Stimulated activated CD8-positive, alpha-beta memory T cell treated with anti-CD3 and anti-CD28 coated beads, Interleukin-15, amount 100 ng/mL, for 24 hours (primary cell): ENCODE data around the gene DLG2.
"Not testable (repeated sequence)": the region's sequence is repeated elsewhere in the genome, so short reads cannot be mapped to it uniquely, and the experiment has no call there.

Experiments
- DNase-seq: peaks from one replicate; pipeline ENCODE4 v3.0.0-alpha.2; 2020; ENCODE audit warnings: low read depth

DLG2 gene

GRCh38 chr11:83773950-83774880 is 1852.9 kb downstream of the DLG2 start:
- DNase-seq = no peak

GRCh38 chr11:83768489-83768888 is 1858.7 kb downstream of the DLG2 start:
- no peak for DNase-seq

- DNase-seq = no peak
These were observed 1860.2 kb downstream of the DLG2 start for GRCh38 chr11:83766932-83767331.

GRCh38 chr11:83764643-83765042 is 1862.5 kb downstream of the DLG2 start:
- DNase-seq = no peak

- no peak for DNase-seq
These were observed 1866.2 kb downstream of the DLG2 start for GRCh38 chr11:83760932-83761331.

- DNase-seq = no peak
These were observed 1868.0 kb downstream of the DLG2 start for GRCh38 chr11:83759148-83759547.

- DNase-seq = no peak
These were observed 1876.1 kb downstream of the DLG2 start for GRCh38 chr11:83751041-83751440.

- no peak for DNase-seq
These were observed 1880.1 kb downstream of the DLG2 start for GRCh38 chr11:83746921-83747585.

GRCh38 chr11:83744620-83745192 is 1882.4 kb downstream of the DLG2 start:
- no peak for DNase-seq

GRCh38 chr11:83736684-83737083 is 1890.5 kb downstream of the DLG2 start:
- no peak for DNase-seq

GRCh38 chr11:83734120-83734519 is 1893.0 kb downstream of the DLG2 start:
- no peak for DNase-seq

- DNase-seq = not testable (repeated sequence)
These were observed 1895.9 kb downstream of the DLG2 start for GRCh38 chr11:83731288-83731687.

- DNase-seq = no peak
These were observed 1898.9 kb downstream of the DLG2 start for GRCh38 chr11:83728281-83728680.

- no peak for DNase-seq
These were observed 1899.9 kb downstream of the DLG2 start for GRCh38 chr11:83727251-83727650.

- DNase-seq = no peak
These were observed 1900.8 kb downstream of the DLG2 start for GRCh38 chr11:83726316-83726715.

- DNase-seq = no peak
These were observed 1901.4 kb downstream of the DLG2 start for GRCh38 chr11:83725728-83726127.

GRCh38 chr11:83725269-83725560 is 1901.9 kb downstream of the DLG2 start:
- no peak for DNase-seq

- no peak for DNase-seq
These were observed 1903.1 kb downstream of the DLG2 start for GRCh38 chr11:83723999-83724398.

- no peak for DNase-seq
These were observed 1904.6 kb downstream of the DLG2 start for GRCh38 chr11:83722392-83723119.

- DNase-seq = no peak
These were observed 1905.9 kb downstream of the DLG2 start for GRCh38 chr11:83721263-83721662.

- DNase-seq = no peak
These were observed 1906.5 kb downstream of the DLG2 start for GRCh38 chr11:83720675-83721074.

GRCh38 chr11:83717537-83717936 is 1909.6 kb downstream of the DLG2 start:
- no peak for DNase-seq
